DMS153 treated with DMSO at 0.1 percent for 48 hours (cell line): Measurements from ENCODE around the gene MAD1L1.

Experiments
- DNase-seq: peaks from one replicate; lab custom pipeline; 2025; ENCODE audit not compliant: unreplicated experiment; lab: John Stamatoyannopoulos, UW

Gene MAD1L1

GRCh38 chr7:2158331-2159175 is 74.2 kb downstream of the MAD1L1 start:
- DNase-seq, result peak; percentile 24

GRCh38 chr7:2157473-2158279 is 75.1 kb downstream of the MAD1L1 start:
- peak; percentile 91 for DNase-seq

GRCh38 chr7:2156756-2157472 is 75.8 kb downstream of the MAD1L1 start:
- no peak for DNase-seq

- no peak for DNase-seq
These were observed 77.9 kb downstream of the MAD1L1 start for GRCh38 chr7:2154831-2155230.

- no peak for DNase-seq
These were observed 78.6 kb downstream of the MAD1L1 start for GRCh38 chr7:2154121-2154520.

- no peak for DNase-seq
These were observed 80.1 kb downstream of the MAD1L1 start for GRCh38 chr7:2152646-2153045.

GRCh38 chr7:2151801-2152612 is 80.7 kb downstream of the MAD1L1 start:
- no peak for DNase-seq

- DNase-seq, result no peak
These were observed 81.5 kb downstream of the MAD1L1 start for GRCh38 chr7:2151237-2151636.

- DNase-seq, result no peak
These were observed 82.3 kb downstream of the MAD1L1 start for GRCh38 chr7:2150445-2150815.

- no peak for DNase-seq
These were observed 82.9 kb downstream of the MAD1L1 start for GRCh38 chr7:2149672-2150444.

- DNase-seq, result no peak
These were observed 83.9 kb downstream of the MAD1L1 start for GRCh38 chr7:2148814-2149213.

- DNase-seq, result no peak
These were observed 84.6 kb downstream of the MAD1L1 start for GRCh38 chr7:2148189-2148588.

GRCh38 chr7:2146676-2147472 is 85.9 kb downstream of the MAD1L1 start:
- no peak for DNase-seq

GRCh38 chr7:2145835-2146580 is 86.7 kb downstream of the MAD1L1 start:
- DNase-seq, result no peak

- no peak for DNase-seq
These were observed 87.8 kb downstream of the MAD1L1 start for GRCh38 chr7:2144926-2145325.

- no peak for DNase-seq
These were observed 88.7 kb downstream of the MAD1L1 start for GRCh38 chr7:2143981-2144595.

- DNase-seq, result no peak
These were observed 89.3 kb downstream of the MAD1L1 start for GRCh38 chr7:2143450-2143849.

- no peak for DNase-seq
These were observed 90.4 kb downstream of the MAD1L1 start for GRCh38 chr7:2142386-2142785.
